ENCODE data around the gene ALG1L2. TPM values are rescaled to one million over a fixed set of nuclear protein-coding genes. Genes with fewer than 3 reads are reported as not detected.
"Not testable (repeated sequence)": the region's sequence is repeated elsewhere in the genome, so short reads cannot be mapped to it uniquely, and the experiment has no call there.

Gene ALG1L2
- polyA plus RNA-seq, 1 of the 3 experiments (the other 2 are of a cell fraction), result not detected

DNA sequence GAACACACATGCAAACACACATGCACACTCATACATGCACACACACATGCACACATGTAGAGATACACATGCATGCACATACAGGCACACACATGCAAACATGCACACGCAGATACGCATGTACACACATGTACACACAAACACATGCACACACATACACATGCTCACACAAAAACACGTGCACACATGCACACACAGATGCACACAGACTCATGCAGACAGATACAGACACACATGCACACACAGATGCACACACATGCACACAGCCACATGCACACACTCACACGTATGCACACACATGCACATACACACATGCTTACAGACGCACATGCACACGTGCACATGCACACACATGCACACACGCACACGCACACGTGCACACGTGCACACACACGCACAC is 37.3 kb upstream of the ALG1L2 start:
- H3K27me3 ChIP-seq (ENCODE audit: insufficient read depth), result no peaks in the 10 kb centered on the region
- CTCF ChIA-PET, result no interaction called here
- H3K9me2 ChIP-seq, result no peaks in the 10 kb centered on the region
- no peaks in the 10 kb centered on the region for H3K36me3 ChIP-seq (replicated peaks in 1 of 2; ENCODE audit: control insufficient read depth in 1 of 2, insufficient read depth in 2 of 2, low read length in 1 of 2)
- H3F3A ChIP-seq (replicated peaks; ENCODE audit: insufficient read depth), result no peaks in the 10 kb centered on the region
- no peaks in the 10 kb centered on the region for H4K20me1 ChIP-seq (ENCODE audit: insufficient read depth)
- no peak overlapping the region for H3K27ac ChIP-seq (ENCODE audit: low read depth in 2 of 2, low read length in 1 of 2)
- H3K4me1 ChIP-seq (ENCODE audit: control insufficient read depth in 1 of 2, insufficient read depth in 2 of 2, low read depth in 1 of 2, low read length in 1 of 2), result no peaks in the 10 kb centered on the region
- H3K9me3 ChIP-seq, result no peaks in the 10 kb centered on the region
- no peak for DNase-seq
- no peak for TF ChIP-seq RAD21 (IDR thresholded peaks at IDR 0.05; ENCODE audit: low read length)
- TF ChIP-seq TAF1 (IDR thresholded peaks at IDR 0.05; ENCODE audit: borderline replicate concordance, low read depth, low read length), result no peak
- TF ChIP-seq, protein P1, sequence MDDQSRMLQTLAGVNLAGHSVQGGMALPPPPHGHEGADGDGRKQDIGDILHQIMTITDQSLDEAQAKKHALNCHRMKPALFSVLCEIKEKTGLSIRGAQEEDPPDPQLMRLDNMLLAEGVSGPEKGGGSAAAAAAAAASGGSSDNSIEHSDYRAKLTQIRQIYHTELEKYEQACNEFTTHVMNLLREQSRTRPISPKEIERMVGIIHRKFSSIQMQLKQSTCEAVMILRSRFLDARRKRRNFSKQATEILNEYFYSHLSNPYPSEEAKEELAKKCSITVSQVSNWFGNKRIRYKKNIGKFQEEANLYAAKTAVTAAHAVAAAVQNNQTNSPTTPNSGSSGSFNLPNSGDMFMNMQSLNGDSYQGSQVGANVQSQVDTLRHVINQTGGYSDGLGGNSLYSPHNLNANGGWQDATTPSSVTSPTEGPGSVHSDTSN (IDR thresholded peaks at IDR 0.05), result no peak
- no peak for TF ChIP-seq RXRA (IDR thresholded peaks at IDR 0.05; ENCODE audit: borderline replicate concordance, low read depth)
- TF ChIP-seq, protein P2, sequence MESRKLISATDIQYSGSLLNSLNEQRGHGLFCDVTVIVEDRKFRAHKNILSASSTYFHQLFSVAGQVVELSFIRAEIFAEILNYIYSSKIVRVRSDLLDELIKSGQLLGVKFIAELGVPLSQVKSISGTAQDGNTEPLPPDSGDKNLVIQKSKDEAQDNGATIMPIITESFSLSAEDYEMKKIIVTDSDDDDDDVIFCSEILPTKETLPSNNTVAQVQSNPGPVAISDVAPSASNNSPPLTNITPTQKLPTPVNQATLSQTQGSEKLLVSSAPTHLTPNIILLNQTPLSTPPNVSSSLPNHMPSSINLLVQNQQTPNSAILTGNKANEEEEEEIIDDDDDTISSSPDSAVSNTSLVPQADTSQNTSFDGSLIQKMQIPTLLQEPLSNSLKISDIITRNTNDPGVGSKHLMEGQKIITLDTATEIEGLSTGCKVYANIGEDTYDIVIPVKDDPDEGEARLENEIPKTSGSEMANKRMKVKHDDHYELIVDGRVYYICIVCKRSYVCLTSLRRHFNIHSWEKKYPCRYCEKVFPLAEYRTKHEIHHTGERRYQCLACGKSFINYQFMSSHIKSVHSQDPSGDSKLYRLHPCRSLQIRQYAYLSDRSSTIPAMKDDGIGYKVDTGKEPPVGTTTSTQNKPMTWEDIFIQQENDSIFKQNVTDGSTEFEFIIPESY (IDR thresholded peaks at IDR 0.05; ENCODE audit: borderline replicate concordance, low read depth), result no peak
- TF ChIP-seq, protein P3, sequence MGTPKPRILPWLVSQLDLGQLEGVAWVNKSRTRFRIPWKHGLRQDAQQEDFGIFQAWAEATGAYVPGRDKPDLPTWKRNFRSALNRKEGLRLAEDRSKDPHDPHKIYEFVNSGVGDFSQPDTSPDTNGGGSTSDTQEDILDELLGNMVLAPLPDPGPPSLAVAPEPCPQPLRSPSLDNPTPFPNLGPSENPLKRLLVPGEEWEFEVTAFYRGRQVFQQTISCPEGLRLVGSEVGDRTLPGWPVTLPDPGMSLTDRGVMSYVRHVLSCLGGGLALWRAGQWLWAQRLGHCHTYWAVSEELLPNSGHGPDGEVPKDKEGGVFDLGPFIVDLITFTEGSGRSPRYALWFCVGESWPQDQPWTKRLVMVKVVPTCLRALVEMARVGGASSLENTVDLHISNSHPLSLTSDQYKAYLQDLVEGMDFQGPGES (IDR thresholded peaks at IDR 0.05; ENCODE audit: low read depth, low read length), result no peak
- TF ChIP-seq FOXJ3 (CRISPR knock-in tag; IDR thresholded peaks at IDR 0.05), result no peak
- H3K4me2 ChIP-seq, result no peak overlapping the region
- H3K9ac ChIP-seq, result no peak overlapping the region
- no peak overlapping the region for H3K4me3 ChIP-seq (ENCODE audit: low read depth in 2 of 2, low read length in 1 of 2)
- WGBS (ENCODE audit: low lambda C conversion rate), result 57% methylated on average over 11 of the region's 11 CpGs
- no peaks in the 10 kb centered on the region for H3K79me2 ChIP-seq (ENCODE audit: insufficient read depth)
- POLR2A ChIA-PET, result interaction anchor here (0.6 kb wide), 1 partner anchor 284 kb away, joined by 3 read pairs; no protein-coding TSS in a partner anchor
- H2AFZ ChIP-seq (ENCODE audit: low read depth), result no peak overlapping the region

DNA sequence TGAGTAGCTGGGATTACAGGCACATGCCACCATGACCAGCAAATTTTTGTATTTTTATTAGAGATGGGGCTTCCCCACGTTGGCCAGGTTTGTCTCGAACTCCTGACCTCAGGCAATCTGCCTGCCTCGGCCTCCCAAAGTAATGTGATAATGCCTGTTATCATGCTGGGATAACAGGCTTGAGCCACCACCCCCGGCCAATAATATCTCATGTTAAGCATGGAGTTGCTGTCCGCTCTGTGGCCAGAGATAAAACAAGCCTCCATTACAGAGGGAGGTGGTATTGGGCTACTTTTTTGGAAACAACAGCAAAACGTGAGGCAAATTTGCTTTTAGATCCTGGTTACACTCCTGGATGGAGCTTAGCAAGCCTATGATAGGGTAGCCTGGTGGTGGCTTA is 32.9 kb upstream of the ALG1L2 start:
- 48% methylated on average over 6 of the region's 6 CpGs for WGBS (ENCODE audit: low lambda C conversion rate)
- Histone ChIP-seq H3K4me3 (ENCODE audit: low read depth in 2 of 2, low read length in 1 of 2) (no peak overlapping the region), H3K4me2 (no peak overlapping the region), H3K9me3 (no peaks in the 10 kb centered on the region), H4K20me1 (ENCODE audit: insufficient read depth) (no peaks in the 10 kb centered on the region), H2AFZ (ENCODE audit: low read depth) (no peak overlapping the region), H3K9me2 (no peaks in the 10 kb centered on the region), H3K27ac (ENCODE audit: low read depth in 2 of 2, low read length in 1 of 2) (no peak overlapping the region), H3F3A (replicated peaks; ENCODE audit: insufficient read depth) (no peaks in the 10 kb centered on the region), H3K79me2 (ENCODE audit: insufficient read depth) (no peaks in the 10 kb centered on the region), H3K9ac (no peak overlapping the region), H3K36me3 (replicated peaks in 1 of 2; ENCODE audit: control insufficient read depth in 1 of 2, insufficient read depth in 2 of 2, low read length in 1 of 2) (no peaks in the 10 kb centered on the region), H3K27me3 (ENCODE audit: insufficient read depth) (no peaks in the 10 kb centered on the region), H3K4me1 (ENCODE audit: control insufficient read depth in 1 of 2, insufficient read depth in 2 of 2, low read depth in 1 of 2, low read length in 1 of 2) (no peaks in the 10 kb centered on the region)
- no peak for TF ChIP-seq NRF1 (IDR thresholded peaks at IDR 0.05; ENCODE audit: low read depth, low read length)
- TF ChIP-seq GABPA (IDR thresholded peaks at IDR 0.05; ENCODE audit: low read depth), result no peak
- no peak for TF ChIP-seq CHD2 (IDR thresholded peaks at IDR 0.05; ENCODE audit: low read length, partially characterized antibody)
- no peak for TF ChIP-seq EP300 (IDR thresholded peaks at IDR 0.05; ENCODE audit: borderline replicate concordance in 1 of 2, low read depth in 1 of 2, low read length in 1 of 2)
- no peak for TF ChIP-seq POLR2AphosphoS5 (IDR thresholded peaks at IDR 0.05; ENCODE audit: low read depth, low read length)
- TF ChIP-seq SMC3 (IDR thresholded peaks at IDR 0.05; ENCODE audit: low read depth, low read length), result no peak
- TF ChIP-seq FOXM1 (IDR thresholded peaks at IDR 0.05; ENCODE audit: low read depth), result no peak
- no peak for TF ChIP-seq YY1 (IDR thresholded peaks at IDR 0.05; ENCODE audit: low read depth)
- TF ChIP-seq, protein P1 (IDR thresholded peaks at IDR 0.05), result no peak
- TF ChIP-seq SIN3A (IDR thresholded peaks at IDR 0.05; ENCODE audit: borderline replicate concordance, low read depth, low read length), result no peak
- TF ChIP-seq, protein P2 (IDR thresholded peaks at IDR 0.05; ENCODE audit: borderline replicate concordance, low read depth), result no peak
- no peak for DNase-seq
- ChIA-PET POLR2A (no interaction called here), CTCF (no interaction called here)

DNA sequence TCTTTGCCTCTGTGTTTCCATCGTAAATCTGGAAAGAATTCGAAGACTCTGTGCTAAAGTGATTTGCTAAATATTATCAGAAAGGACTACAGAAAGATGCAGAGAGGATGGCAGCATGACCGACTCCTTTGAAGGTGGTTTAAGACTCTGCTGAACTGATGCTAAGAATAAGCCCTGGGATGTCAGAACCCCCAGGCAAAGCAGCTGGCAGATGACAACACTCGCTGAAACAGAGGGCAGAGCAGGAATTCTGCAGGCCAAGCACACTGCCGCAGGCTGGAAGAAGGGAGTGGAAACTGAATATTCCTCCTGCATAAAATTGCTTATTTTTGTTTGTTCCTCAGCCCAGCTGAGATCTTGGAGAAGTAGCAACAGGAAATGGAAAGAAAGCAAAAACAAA is 29.3 kb upstream of the ALG1L2 start:
- H3K4me3 ChIP-seq (ENCODE audit: low read depth in 2 of 2, low read length in 1 of 2); H3K9ac ChIP-seq; H3K9me3 ChIP-seq; H3K4me2 ChIP-seq; H3F3A ChIP-seq (replicated peaks; ENCODE audit: insufficient read depth); H3K79me2 ChIP-seq (ENCODE audit: insufficient read depth); H3K27ac ChIP-seq (ENCODE audit: low read depth in 2 of 2, low read length in 1 of 2); H3K4me1 ChIP-seq (ENCODE audit: control insufficient read depth in 1 of 2, insufficient read depth in 2 of 2, low read depth in 1 of 2, low read length in 1 of 2); POLR2A ChIA-PET; H3K9me2 ChIP-seq; H4K20me1 ChIP-seq (ENCODE audit: insufficient read depth); H3K27me3 ChIP-seq (ENCODE audit: insufficient read depth); H2AFZ ChIP-seq (ENCODE audit: low read depth); DNase-seq; CTCF ChIA-PET; H3K36me3 ChIP-seq (replicated peaks in 1 of 2; ENCODE audit: control insufficient read depth in 1 of 2, insufficient read depth in 2 of 2, low read length in 1 of 2): not testable (repeated sequence)
- WGBS (ENCODE audit: low lambda C conversion rate), result 45% methylated on average over 5 of the region's 5 CpGs

Measured in SK-N-SH (cell line).